Measurements from ENCODE around the gene QPCT.
"Not testable (repeated sequence)": the region's sequence is repeated elsewhere in the genome, so short reads cannot be mapped to it uniquely, and the experiment has no call there.

Gene QPCT

DNA sequence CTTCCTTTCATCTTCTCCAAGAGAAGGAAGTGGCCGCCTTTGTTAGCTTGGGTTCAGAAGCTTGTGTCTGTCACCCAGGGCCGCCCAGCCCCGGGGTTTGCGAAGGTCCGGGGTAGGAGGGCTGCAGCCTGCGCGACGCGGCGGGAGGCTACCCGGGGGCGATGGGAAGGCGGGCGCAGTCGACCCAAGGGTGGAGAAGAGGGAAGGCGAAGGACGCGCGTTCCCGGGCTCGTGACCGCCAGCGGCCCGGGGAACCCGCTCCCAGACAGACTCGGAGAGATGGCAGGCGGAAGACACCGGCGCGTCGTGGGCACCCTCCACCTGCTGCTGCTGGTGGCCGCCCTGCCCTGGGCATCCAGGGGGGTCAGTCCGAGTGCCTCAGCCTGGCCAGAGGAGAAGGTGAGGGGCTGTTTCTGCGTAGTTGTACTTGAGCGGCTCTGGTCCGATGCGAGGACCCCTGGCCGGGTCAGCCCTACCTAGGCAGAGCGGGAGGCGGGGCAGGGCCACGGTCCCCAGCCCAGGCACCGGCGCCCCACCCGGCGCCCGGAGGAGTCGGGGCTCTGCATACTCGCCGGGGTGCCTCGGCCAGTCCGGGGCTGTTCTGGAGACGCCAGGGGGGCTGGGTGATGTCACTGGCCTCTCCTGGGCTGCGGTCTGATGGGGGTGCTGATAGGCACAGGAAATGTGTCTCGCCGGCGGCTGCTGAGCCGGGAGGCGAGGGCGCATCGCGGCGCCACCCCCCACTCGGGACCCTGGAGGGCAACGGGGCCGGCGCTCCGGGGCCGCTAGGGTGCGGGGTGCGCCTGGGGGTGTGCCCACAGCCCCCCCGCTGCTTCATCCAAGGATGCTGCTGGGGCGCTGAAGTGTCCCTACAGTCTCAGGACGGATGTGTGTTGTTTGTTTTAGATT lies at the start of gene QPCT:
QPCT (plus strand) TSS at position 178 of the 909 bp plus-strand sequence; CDS start at position 280, 102 bp downstream.
- peak; percentile 39 for DNase-seq

DNA sequence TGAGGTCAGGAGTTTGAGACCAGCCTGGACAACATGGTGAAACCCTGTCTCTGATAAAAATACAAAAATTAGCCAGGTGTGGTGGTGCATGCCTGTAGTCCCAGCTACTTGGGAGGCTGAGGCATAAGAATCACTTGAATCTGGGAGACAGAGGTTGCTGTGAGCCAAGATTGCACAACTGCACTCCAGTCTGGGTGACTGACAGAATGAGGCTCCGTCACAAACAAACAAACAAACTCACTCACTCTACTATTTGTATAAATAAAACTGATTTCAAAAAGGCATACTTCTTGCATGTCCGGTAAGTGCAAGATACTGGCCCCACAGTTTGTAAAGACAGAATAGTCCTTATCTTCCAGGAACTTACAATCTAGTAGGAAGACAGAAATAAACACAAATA lies 49.6 kb upstream of the QPCT start:
- DNase-seq: not testable (repeated sequence)

DNA sequence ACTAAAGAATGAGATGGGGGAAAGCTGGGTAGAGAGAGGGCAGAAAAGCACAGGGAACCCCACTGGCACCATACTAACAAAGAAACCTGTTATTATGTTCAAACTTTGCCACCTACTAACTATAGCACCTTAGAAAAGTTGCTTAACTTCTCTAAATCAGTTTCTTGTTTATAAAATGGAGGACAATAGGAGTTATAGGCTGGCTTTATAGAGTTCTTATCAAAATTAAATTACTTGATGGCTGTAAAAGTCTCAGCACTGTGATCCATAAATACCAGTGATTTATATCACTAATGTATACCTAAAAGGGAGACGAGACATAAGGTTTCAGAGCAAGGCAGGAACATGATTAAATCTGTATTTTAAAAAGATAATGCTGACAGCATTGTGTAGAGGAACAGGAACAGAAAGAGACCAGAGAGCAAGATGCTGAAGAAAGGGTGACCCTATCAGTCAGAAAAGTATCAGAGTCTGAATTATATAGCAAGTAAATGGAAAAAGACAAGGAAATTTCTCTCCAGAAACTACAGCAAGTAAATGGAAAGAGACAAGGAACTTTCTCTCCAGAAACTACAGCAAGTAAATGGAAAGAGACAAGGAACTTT lies 48.9 kb upstream of the QPCT start:
- DNase-seq: no peak

DNA sequence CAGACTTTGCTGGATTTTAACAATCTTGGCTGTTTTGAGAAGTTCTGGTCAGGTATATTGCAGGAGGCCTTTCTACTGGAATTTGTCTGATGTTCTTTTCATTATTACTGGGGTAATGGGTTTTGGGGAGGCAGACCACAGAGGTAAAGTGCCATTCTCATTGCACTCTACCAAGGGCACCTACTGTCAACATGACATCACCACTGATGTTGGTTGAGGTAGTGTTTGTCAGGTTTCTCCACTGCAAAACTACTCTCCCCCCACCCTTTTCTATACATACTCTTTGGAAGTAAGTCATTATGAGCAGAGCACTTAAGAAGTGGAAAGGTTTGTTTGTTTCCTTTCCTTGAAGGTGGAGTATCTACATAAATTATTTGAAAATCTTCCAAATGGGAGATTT lies 46.8 kb upstream of the QPCT start:
- no peak for DNase-seq

DNA sequence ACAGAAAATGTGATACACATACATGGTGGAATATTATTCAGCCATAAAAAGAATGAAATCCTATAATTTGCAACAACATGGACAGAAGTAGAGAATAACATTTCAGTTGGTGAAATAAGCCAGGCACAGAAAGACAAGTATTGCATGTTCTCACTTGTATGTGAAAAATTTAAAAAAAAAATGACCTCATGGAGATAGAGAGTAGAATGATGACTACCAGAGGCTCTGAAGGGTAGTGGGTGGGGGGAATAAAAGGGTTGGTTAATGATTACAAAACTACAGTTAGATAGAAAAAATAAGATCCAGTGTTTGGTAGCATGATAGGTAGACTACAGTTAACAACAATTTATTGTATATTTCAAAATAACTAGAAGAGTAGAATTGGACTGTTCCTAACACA lies 44.3 kb upstream of the QPCT start:
- DNase-seq: peak; percentile 33

DNA sequence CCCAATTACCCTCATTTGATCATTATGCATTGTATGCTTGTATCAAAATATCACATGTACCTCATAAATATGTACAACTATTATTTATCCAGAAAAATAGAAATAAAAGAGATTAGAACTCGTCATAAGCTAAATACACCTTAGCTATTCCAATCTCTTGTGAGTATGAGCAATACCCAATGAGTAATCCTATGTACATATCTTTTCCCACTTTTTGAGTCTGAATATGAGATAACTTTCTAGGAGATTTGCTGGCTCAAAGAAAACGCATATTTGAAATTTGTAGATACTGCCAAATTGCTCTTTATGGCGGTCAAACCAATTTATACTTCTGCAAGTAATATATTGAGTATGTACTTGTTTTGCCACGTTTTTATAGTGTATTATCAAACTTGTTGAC lies 43.9 kb upstream of the QPCT start:
- peak; percentile 54 for DNase-seq

DNA sequence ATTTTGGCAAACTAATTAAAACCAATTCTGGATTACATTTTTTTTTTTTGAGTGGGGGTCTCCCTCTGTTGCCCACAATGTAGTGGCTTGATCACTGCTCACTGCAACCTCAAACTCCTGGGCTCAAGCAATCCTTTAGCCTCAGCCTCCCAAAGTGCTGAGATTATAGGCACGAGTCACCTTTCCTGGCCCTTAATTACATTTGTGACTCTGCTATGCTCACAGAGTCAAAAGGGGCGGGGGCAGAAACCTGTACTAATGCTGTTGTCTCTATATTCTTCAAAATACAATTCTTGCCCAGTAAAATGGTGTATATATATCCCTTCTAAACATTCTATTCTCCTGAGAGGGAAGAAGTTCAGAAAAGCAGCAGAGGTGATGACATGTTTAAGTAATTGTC lies 43.0 kb upstream of the QPCT start:
- DNase-seq: peak; percentile 33

DNA sequence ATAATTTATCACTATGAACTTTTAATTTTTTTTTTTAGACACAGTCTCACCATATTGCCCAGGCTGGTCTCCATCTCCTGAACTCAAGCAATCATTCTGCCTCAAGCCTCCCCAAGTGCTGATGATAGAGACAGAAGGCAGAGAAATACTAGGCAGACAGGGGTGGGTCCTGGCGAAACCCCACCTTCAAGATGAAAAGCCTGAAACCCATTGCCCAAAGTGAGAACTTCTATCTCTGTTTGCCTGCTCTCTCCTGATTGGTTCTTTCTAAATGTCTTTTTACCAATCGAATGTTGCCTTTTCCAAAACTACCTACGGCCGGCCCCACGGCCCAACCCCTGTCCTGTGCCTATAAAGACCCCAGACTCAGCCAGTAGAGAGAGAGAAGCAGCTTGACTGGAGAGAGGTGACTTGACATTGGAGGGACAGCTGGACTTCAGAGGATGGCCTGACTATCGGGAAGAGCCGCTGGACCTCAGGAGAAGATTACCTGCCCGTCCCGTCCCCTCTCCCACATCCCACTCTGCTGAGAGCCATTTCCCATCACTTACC lies 41.7 kb upstream of the QPCT start:
- DNase-seq: no peak

DNA sequence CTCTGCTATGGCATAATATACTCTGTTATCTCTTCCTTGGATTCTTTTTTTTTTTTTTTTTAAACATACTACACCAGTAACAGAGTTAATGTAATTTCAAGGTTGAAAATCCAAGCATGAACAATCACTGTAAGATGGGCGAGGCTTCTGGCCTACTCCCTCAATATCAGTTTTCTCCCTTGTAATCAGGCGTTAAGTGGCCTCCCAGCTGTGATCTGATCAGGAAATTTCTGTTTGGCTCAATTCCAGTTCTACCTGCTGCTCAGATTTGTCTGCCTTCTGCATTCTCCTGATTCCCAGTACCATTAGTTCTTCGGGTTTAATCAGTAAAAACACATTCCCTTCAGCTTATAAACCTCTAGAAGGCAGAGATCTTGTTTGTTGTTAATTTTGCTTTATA lies 38.4 kb upstream of the QPCT start:
- DNase-seq: no peak

DNA sequence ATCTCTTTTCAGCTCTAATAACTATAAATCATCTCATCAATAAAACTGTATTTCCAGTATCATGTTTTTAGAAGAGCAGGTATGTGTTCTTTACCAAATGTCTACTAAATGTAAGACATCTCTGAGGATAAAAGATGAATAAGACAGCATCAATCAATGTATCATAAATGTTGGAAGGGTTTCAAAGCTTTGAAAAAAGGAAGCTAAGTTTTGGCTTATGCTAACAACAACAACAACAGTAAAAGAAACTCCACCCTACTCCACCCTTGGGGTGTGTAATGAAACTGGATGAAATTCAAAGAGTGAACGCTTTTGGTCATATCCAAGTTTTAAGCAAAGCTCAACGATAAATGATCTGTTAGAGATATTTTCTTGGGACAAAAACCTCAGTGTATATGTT lies 36.9 kb upstream of the QPCT start:
- no peak for DNase-seq

DNA sequence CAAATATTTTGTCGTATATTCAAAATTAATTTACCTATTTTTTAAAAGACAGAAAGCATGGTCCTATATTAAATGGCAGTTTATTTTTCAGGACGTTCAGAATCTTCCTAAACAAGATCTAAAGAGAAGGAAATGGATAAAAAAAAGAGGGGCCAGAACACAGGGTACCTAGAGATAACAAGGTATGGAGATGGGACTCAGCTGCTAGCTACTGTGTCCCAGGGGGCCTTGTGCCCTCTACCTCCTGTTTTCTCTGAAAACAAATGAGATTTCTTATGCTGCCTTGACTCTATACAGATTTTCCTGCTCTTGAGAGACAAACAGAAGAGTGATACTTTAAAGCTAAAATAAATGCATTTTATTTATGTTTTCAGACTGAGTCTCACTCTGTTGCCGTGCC lies 29.1 kb upstream of the QPCT start:
- no peak for DNase-seq

DNA sequence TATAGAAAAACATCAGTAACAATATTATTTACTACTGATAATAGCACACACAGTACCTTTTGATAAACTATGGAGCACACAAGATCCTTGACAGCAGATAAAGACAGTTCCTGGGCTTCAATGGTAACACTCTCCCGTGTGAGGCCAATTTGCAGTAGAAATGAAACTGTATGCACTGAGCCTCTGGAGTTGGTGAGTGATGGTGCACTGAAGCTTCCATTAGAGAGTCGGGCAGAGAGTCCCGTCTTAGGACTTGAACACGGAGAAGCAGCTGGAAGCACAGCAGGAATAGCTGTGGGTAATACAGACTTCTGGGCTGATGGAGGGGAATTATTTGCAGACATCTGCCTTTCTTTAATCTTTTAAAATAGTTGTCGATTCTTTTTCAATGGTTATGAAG lies 28.2 kb upstream of the QPCT start:
- no peak for DNase-seq

DNA sequence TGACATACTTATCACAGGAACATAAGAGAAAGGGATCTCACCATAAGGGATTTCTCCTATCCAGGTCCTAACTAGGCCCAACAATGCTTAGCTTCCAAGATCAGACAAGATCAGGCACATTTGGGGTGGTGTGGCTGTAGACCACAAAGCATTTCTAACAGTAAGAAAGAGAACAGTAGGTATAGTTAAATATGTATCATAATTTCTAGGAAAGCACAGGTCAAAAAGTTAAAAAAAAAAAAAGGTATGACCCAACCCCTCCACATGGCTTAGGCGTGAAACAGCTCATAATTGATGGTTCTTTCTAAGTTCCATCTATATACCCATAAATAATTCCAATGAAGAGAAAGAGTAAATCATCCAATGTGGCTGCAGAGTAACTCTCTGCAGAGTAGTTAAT lies 26.7 kb upstream of the QPCT start:
- no peak for DNase-seq

DNA sequence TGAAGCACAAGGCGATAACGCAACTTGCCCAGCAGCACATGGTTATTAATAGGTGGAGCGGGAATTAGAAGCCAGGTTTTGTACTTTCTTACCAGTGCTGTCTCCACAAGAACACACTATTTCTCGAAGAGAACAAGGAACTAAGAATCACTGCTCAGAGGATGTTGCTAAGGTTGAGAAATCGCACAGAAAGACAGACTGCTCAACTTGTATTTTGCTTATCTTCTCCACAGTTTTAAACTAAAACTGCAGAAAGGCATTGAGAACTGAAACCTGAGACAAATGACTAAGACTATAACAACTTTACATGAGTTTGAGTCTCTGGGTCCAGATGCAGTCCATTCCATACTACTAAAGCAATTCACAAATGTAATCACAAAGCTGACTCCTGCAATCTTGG lies 26.0 kb upstream of the QPCT start:
- no peak for DNase-seq

DNA sequence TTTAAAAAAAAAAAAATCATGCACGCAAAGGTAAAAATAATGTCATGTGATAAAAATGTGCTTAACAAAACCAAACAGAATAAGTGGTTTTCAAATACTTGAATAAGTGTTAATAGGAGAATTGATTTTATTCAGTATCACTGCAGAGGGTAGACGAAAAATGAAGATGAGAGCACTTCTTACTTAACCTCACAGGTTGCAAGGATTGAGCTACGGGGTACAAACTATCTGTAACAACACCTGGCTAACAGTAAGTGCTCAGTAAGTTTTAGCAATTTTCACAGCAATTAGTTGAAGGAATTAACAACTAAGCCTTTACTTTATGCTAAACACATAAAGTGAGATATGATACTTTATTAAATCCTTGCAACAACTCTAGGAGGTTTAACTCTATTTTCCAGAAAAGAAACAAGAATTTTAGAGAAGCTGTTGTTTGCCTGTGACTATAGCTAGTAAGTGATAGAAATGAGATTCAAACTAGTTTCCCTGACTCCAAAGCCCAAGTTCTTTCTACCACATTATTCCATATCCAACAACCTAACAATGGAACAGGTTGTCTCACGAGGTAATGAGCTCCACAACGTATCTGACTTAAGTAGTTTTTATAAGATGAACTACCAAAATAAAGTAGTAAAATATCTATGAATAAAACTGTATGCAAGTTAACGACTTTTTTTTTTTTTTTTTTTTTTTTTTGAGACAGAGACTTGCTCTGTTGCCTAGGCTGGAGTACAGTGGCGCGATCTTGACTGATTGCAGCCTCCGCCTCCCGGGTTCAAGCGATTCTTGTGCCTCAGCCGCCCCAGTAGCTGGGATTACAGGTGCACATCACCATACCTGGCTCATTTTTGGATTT lies 24.4 kb upstream of the QPCT start:
- DNase-seq: no peak

DNA sequence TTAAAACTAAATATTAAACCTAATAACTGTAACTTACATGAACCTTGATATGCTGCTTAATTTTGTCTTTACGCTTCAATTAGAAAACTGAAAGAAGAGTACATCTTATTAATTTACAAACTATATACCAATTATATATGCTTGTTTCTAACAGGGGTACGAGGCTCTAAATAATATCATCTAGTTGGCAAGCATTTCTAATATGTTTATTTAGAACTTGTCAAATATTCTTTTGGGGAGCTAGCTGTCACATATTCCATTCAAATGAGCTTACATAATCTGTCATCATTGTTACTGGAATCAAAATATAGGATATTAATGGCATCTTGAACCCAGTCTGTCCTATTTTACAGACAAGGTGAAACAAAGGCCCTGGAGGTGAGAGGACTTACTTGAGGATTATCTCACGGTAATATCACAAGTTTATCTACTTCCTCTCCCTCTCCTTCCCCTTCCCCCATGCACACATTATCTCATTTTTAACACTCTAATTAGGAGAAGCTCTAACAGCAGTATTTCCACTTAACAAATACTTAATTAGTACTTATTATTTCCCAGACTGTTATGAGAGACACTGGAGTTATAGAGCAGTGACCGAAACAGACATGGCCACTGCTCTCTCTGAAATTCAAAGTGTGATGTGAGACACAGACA lies 23.3 kb upstream of the QPCT start:
- no peak for DNase-seq

DNA sequence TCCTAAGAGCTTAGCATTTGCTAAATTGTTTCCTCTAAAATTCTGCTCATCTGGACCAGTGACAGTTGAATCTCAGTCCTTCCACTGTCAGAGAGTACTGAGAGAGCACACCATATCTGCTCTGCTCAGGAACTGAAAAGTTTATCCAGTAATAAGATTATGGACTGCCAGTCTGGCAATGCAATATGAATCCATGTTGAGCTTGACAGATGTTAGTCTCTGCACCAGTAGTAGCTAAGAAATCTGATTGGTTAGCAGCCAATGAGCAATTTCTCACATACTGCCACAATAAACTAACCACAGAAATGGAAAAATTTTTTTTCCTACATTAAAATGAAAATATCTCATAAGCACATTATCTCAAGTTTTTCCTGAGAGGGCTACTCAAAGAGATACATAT lies 22.1 kb upstream of the QPCT start:
- no peak for DNase-seq

DNA sequence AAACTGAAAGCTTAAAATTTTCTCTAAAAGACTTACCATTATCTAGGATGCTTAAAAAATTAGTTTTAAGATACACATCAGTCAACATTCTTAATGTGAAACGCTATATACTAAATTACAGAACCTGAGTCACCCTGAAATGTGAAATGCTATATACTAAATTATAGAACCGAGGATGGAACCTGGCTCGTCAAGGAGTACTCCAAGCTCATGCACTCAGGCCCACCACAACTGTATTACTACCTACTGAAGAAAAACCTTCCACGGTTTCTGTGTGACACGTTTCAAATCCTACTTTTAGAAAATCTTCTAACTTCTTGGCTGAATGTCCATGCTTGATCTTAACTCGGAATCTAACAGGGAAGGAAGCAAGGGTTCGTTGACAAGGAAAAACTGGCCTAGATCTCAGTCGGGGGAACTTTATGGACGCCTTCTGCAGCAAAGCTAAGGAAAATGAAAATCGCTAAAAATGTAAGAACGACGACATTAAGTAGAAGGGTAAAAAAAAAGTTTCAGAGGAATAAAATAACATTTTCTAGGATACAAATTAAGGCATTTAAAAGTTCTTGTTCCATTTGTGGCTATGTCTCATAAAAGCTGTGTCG lies 21.2 kb upstream of the QPCT start:
- no peak for DNase-seq

DNA sequence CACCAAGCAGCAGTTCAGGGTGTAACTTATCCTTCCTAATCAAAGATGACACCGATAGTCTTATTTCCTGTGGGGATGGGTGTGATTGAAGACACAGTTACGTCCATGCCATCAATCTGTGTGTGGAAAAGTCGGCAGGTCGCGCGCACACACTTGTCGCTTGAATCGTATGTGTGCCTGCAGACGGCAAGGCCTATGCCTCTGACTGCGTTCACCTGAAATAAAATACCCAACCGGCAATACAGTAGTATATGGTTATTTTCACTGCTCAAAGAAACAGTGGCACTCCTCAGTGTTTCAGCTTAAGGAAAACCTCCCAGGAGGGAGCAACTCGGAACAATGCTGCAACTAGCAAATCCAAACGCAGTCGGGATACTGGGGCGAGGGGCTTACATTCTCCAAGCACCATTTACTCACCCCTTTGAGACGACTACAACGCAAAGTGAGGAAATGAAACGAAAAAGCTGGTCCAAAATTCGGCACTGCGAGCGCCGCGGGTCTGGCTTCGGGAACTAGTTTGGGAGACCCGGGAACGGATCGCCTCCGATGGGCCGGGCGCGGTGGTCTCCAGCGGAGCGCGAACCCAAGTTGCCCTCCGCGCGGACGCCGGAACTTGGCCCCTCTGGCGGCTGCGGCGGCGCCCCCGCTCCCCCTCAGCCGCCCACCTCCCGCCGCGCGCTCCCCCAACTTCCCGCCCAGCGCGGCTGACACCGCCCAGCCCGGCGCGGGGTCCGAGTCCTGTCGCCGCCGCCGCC lies 20.5 kb upstream of the QPCT start:
- no peak for DNase-seq

DNA sequence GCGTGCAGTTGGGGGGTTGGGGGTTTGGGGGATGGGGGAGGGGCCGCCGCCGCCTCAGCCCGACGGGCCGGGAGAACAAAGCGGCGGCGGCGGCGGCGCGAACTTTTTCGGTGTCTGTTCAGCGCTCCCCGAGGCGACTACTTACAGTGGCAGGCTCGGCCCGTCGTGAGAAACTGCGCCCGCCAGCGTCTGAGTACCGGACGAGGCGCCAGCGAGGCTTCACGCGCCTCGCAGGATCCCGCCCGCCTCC lies 20.0 kb upstream of the QPCT start:
- DNase-seq: peak; percentile 24

DNA sequence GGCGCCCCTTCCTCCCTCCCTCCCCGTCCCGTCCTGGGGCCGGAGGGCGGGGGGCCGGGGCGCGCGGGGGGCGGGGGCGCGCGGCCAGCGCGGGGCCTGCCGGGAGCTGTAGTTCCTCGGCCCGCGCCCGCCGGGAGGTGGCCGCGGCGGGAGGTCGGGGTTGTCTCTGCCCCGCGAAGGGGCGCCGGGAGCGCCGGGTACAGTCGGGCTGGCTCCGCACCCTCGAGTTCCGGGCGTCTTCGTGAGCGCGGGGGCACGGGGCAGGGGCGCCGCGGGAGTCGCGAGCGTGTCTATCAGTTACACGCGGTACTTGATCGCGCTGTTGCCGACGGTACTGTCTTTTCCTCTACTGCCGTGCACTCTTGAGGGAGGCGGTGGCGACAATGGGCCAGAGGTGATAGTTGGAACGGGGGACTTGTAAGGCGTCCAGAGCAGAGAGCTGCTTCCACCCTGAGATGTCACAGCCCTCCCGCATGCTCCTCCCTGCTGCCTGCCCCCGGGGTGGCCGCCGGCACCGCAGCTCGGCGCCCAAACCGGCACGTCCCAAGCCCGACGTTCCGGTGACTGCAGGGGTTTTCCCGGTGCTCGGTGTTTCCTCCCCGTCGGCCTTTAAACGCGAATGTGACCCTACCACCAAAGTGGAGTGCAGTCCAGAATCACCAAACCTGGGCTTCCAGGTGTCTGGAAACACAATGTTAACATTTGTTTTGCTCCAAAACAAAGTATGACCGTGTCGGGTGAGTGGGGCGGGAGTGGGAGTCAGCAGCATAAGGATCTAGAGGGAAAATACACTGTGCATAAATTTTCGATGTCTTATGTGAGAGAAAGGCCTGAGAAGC lies 19.4 kb upstream of the QPCT start, which contains the start of gene PRKD3:
PRKD3 (minus strand) TSS at position 48 of the 839 bp plus-strand sequence. CDS start 8,309 bp downstream, outside the sequence.
- no peak for DNase-seq
